OCI-LY7 (cell line): ENCODE results near the gene MAP1B.

Source experiments
- CTCF ChIP-seq: fragments of 200-600 bp; sonication (generic); conservative IDR thresholded peaks from 2 replicates; pipeline ENCODE4 v1.5.1; 2014; ENCODE audit warnings: mild to moderate bottlenecking, antibody characterized with exemption, low read length, moderate library complexity, mixed read lengths
- EZH2phosphoT487 ChIP-seq: fragments of 200-600 bp; sonication (generic); IDR thresholded peaks from 2 replicates; pipeline ENCODE4 v1.6.1; 2018; ENCODE audit warnings: low read depth, borderline replicate concordance, mild to moderate bottlenecking, mixed run types, antibody characterized with exemption, low read length, moderate library complexity, mixed read lengths

GRCh38 chr5:72251386-72251785 lies 144.1 kb downstream of the MAP1B start:
- TF ChIP-seq CTCF (no peak), EZH2phosphoT487 (no peak)
